ENCODE data around the gene DENND4A.
A peak's percentile ranks its signal among the peaks of the same experiment; 100 is the strongest.
"Not testable (repeated sequence)": the region's sequence is repeated elsewhere in the genome, so short reads cannot be mapped to it uniquely, and the experiment has no call there.

Gene DENND4A

GRCh38 chr15:65752151-65752700 lies 39.9 kb downstream of the DENND4A start:
- no peaks in the 10 kb centered on the region for H3K27me3 ChIP-seq (ENCODE audit: insufficient read depth, low read depth, severe bottlenecking)
- H3K36me3 ChIP-seq, result no peaks in the 10 kb centered on the region
- no peak overlapping the region for H3K4me3 ChIP-seq (ENCODE audit: low read depth, low read length)

GRCh38 chr15:65751431-65751830 lies 40.7 kb downstream of the DENND4A start:
- Histone ChIP-seq H3K4me3 (ENCODE audit: low read depth, low read length) (no peak overlapping the region), H3K27ac (no peak overlapping the region), H3K36me3 (no peaks in the 10 kb centered on the region), H3K27me3 (ENCODE audit: insufficient read depth, low read depth, severe bottlenecking) (no peaks in the 10 kb centered on the region), H3K9me3 (ENCODE audit: severe bottlenecking) (no peaks in the 10 kb centered on the region)
- no peak for TF ChIP-seq CTCF (IDR thresholded peaks at IDR 0.05; ENCODE audit: low read depth, low read length)
- DNase-seq, result no peak

More at GRCh38 chr15:65752151-65752700, 39.9 kb downstream of the DENND4A start:
- Histone ChIP-seq H3K27ac (no peak overlapping the region), H3K9me3 (ENCODE audit: severe bottlenecking) (no peaks in the 10 kb centered on the region)
- DNase-seq, result no peak
- TF ChIP-seq CTCF (IDR thresholded peaks at IDR 0.05; ENCODE audit: low read depth, low read length), result no peak

GRCh38 chr15:65747265-65747664 lies 44.8 kb downstream of the DENND4A start:
- Histone ChIP-seq H3K27me3 (ENCODE audit: insufficient read depth, low read depth, severe bottlenecking) (no peaks in the 10 kb centered on the region), H3K36me3 (no peaks in the 10 kb centered on the region), H3K27ac (no peak overlapping the region), H3K9me3 (ENCODE audit: severe bottlenecking) (no peaks in the 10 kb centered on the region), H3K4me3 (ENCODE audit: low read depth, low read length) (no peak overlapping the region)
- no peak for DNase-seq
- no peak for TF ChIP-seq CTCF (IDR thresholded peaks at IDR 0.05; ENCODE audit: low read depth, low read length)

- no peak overlapping the region for H3K4me3 ChIP-seq (ENCODE audit: low read depth, low read length)
- DNase-seq, result no peak
- no peaks in the 10 kb centered on the region for H3K36me3 ChIP-seq
- TF ChIP-seq CTCF (IDR thresholded peaks at IDR 0.05; ENCODE audit: low read depth, low read length), result no peak
- no peaks in the 10 kb centered on the region for H3K9me3 ChIP-seq (ENCODE audit: severe bottlenecking)
- no peaks in the 10 kb centered on the region for H3K27me3 ChIP-seq (ENCODE audit: insufficient read depth, low read depth, severe bottlenecking)
- H3K27ac ChIP-seq, result no peak overlapping the region
These were observed 48.3 kb downstream of the DENND4A start for GRCh38 chr15:65743637-65744252.

GRCh38 chr15:65740148-65740547 lies 51.9 kb downstream of the DENND4A start:
- H3K27ac ChIP-seq, result no peak overlapping the region
- H3K9me3 ChIP-seq (ENCODE audit: severe bottlenecking), result no peaks in the 10 kb centered on the region
- H3K27me3 ChIP-seq (ENCODE audit: insufficient read depth, low read depth, severe bottlenecking), result no peaks in the 10 kb centered on the region
- no peak overlapping the region for H3K4me3 ChIP-seq (ENCODE audit: low read depth, low read length)
- H3K36me3 ChIP-seq, result no peaks in the 10 kb centered on the region; the same call in none of the 2 replicates
- DNase-seq, result no peak
- TF ChIP-seq CTCF (IDR thresholded peaks at IDR 0.05; ENCODE audit: low read depth, low read length), result no peak

GRCh38 chr15:65738649-65739048 lies 53.4 kb downstream of the DENND4A start:
- H3K4me3 ChIP-seq (ENCODE audit: low read depth, low read length), result no peak overlapping the region
- no peak for DNase-seq
- no peaks in the 10 kb centered on the region for H3K27me3 ChIP-seq (ENCODE audit: insufficient read depth, low read depth, severe bottlenecking)
- H3K36me3 ChIP-seq, result no peaks in the 10 kb centered on the region; the same call in none of the 2 replicates
- H3K27ac ChIP-seq, result no peak overlapping the region
- TF ChIP-seq CTCF (IDR thresholded peaks at IDR 0.05; ENCODE audit: low read depth, low read length), result no peak
- H3K9me3 ChIP-seq (ENCODE audit: severe bottlenecking), result no peaks in the 10 kb centered on the region

GRCh38 chr15:65733599-65733998 lies 58.5 kb downstream of the DENND4A start:
- H3K9me3 ChIP-seq (ENCODE audit: severe bottlenecking); H3K36me3 ChIP-seq; H3K27ac ChIP-seq; H3K27me3 ChIP-seq (ENCODE audit: insufficient read depth, low read depth, severe bottlenecking); H3K4me3 ChIP-seq (ENCODE audit: low read depth, low read length): not testable (repeated sequence)
- DNase-seq, result peak; percentile 9

Measured in WERI-Rb-1 (cell line).